ENCODE data around the gene C14orf180. TPM values are rescaled to one million over a fixed set of nuclear protein-coding genes. Genes with fewer than 3 reads are reported as not detected.

The C14orf180 gene
- polyA plus RNA-seq, 2 of the 4 experiments (the other 2 are of a cell fraction): not detected

DNA sequence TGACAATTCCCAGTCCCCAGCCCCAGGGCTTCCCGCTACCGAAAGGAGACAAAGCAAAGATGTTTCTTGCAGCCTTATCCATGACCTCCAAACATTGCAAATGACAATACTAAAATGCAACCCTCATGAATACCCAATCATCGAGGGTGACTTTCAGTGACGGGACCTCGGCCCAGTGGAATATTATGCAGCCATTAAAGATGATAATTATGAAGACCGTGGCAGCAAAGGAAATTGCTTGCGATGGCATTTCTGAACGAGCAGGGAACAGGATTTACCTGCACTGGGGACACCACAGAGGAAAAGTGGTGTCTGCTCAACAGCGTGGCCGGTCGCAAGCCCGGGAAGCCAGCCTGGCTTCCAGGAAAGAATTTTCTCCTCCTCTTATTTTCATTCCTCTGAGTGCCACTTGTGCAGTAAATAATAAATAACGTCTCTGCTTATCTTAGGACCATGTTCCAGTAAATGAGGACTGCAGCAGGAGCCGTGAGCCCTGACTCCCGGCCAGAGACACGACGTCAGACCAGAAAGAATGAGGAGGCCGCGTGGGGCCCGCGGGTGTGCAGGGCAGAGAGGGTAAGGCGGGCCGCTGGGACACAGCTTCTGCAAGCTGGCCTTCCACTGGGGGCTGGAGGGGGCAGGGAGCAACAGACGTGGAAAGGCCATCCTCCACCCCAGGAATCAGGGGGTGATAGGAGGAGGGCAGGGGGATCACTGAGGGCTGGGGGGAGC lies 6.6 kb downstream of the C14orf180 start (continued):
- TF ChIP-seq, protein P1, sequence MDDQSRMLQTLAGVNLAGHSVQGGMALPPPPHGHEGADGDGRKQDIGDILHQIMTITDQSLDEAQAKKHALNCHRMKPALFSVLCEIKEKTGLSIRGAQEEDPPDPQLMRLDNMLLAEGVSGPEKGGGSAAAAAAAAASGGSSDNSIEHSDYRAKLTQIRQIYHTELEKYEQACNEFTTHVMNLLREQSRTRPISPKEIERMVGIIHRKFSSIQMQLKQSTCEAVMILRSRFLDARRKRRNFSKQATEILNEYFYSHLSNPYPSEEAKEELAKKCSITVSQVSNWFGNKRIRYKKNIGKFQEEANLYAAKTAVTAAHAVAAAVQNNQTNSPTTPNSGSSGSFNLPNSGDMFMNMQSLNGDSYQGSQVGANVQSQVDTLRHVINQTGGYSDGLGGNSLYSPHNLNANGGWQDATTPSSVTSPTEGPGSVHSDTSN (IDR thresholded peaks at IDR 0.05): no peak

DNA sequence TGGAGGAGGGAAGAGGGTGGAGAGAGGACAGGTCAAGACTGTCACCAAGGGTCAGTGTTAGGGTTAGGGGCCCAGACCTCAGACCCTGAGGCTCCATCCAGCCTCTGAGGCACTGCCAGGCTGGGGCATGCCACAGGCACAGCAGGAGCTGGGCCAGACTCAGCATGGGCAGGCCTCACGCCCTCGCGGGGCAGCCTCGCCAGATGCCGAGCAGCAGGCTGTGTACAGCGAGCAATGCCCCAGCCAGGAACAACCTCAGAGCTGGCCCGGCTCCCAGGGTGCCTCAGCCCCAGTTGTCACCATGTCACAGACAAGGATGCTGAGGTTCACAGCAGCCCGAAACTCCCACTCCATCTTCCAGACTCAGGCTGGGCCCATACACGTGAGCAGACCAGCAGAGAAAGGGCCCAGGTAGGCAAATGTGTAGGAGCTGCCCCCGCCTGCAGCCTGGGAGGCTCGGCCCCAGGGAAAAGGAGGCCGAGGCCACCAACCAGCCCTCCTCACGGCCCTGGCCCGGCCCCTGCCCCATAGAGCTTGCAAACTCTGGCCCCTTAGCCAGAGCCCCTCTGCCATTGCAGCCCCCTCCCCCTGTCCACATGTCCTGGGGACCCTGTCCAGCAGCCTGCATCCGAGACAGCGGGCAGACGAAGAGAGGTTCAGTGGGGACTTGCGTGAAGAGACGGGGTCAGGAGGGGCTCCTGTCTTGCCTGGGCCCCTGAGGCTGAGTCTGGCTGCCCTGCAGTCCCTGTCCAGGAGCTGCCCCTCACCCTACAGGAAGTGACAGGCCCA lies 7.5 kb downstream of the C14orf180 start:
- DNase-seq (ENCODE audit: low read depth in 1 of 2, low spot score in 1 of 2) (no peak), FAIRE-seq (no peak), ATAC-seq (peak in 1 of 2 experiments; percentile 42; a peak in 2 of 6 replicates)
- Histone ChIP-seq H3K4me2 (no peak overlapping the region), H3K4me1 (no peaks in the 10 kb centered on the region), H3K9me3 (no peaks in the 10 kb centered on the region), H3K4me3 (no peak overlapping the region), H3K27ac (no peak overlapping the region)
- ChIA-PET CTCF (interaction anchor here (1.2 to 2.0 kb wide), 4 partner anchors 24 to 493 kb away, joined by 3 to 6 read pairs (median 4); no protein-coding TSS in a partner anchor), POLR2A (no interaction called here)
- no peak for TF ChIP-seq TP53 (CRISPR knock-in tag; IDR thresholded peaks at IDR 0.05)
- no peak for TF ChIP-seq FOSL2 (IDR thresholded peaks at IDR 0.05)
- TF ChIP-seq FOSL2 (CRISPR knock-in tag; IDR thresholded peaks at IDR 0.05): no peak
- TF ChIP-seq, protein P2, sequence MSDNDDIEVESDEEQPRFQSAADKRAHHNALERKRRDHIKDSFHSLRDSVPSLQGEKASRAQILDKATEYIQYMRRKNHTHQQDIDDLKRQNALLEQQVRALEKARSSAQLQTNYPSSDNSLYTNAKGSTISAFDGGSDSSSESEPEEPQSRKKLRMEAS (IDR thresholded peaks at IDR 0.05): no peak
- no peak for TF ChIP-seq MYC (IDR thresholded peaks at IDR 0.05; ENCODE audit: borderline replicate concordance, low read length)
- no peak for TF ChIP-seq NFE2L2 (conservative IDR thresholded peaks at IDR 0.05; ENCODE audit: low read length)
- TF ChIP-seq EHMT2 (IDR thresholded peaks at IDR 0.05; ENCODE audit: low read depth): no peak
- TF ChIP-seq HDAC2 (IDR thresholded peaks at IDR 0.05): no peak
- TF ChIP-seq POLR2AphosphoS2 (conservative IDR thresholded peaks at IDR 0.05; ENCODE audit: low read length): no peak
- TF ChIP-seq JUNB (IDR thresholded peaks at IDR 0.05): no peak
- no peak for TF ChIP-seq RAD21 (conservative IDR thresholded peaks at IDR 0.05 in 1 of 2, IDR thresholded peaks at IDR 0.05 in 1 of 2)
- no peak for TF ChIP-seq TFCP2L1 (CRISPR knock-in tag; IDR thresholded peaks at IDR 0.05)
- no peak for TF ChIP-seq SMC3 (IDR thresholded peaks at IDR 0.05)
- no peak for TF ChIP-seq HEYL (CRISPR knock-in tag; IDR thresholded peaks at IDR 0.05)
- WGBS (ENCODE audit: missing lambda C conversion rate): 68% methylated on average over 12 of the region's 19 CpGs

DNA sequence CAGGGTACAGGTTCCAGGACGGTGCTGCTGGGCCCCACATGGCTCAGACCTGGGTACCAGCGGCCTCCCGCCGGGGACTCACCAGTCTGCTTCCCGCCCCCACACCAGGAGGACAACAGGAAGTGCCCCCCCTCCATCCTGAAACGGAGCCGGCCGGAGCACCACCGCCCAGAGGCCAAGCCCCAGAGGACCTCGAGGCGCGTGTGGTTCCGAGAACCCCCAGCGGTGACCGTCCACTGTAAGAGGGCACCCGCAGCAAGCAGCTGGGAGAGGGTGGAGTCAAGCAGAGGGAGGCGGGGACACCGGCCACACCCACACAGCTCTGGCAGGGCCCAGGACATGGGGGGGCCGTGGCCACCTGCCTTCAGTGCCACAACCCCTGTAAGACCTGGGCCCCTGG lies 8.1 kb downstream of the C14orf180 start:
- CTCF ChIA-PET: interaction anchor here (1.2 to 2.0 kb wide), 4 partner anchors 24 to 493 kb away, joined by 3 to 6 read pairs (median 4); no protein-coding TSS in a partner anchor
- ATAC-seq: peak in 1 of 2 experiments; percentile 20; a peak in 2 of 6 replicates
- WGBS (ENCODE audit: missing lambda C conversion rate): 62% methylated on average over 15 of the region's 19 CpGs

More for the DNA sequence above, 8.1 kb downstream of the C14orf180 start:
- Histone ChIP-seq H3K27ac (no peak overlapping the region), H3K4me1 (no peaks in the 10 kb centered on the region), H3K4me3 (no peak overlapping the region), H3K9me3 (no peaks in the 10 kb centered on the region), H3K4me2 (no peak overlapping the region)
- no peak for DNase-seq (ENCODE audit: low read depth in 1 of 2, low spot score in 1 of 2)
- TF ChIP-seq, protein P3, sequence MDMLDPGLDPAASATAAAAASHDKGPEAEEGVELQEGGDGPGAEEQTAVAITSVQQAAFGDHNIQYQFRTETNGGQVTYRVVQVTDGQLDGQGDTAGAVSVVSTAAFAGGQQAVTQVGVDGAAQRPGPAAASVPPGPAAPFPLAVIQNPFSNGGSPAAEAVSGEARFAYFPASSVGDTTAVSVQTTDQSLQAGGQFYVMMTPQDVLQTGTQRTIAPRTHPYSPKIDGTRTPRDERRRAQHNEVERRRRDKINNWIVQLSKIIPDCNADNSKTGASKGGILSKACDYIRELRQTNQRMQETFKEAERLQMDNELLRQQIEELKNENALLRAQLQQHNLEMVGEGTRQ (IDR thresholded peaks at IDR 0.05): no peak
- no peak for TF ChIP-seq CBX2 (IDR thresholded peaks at IDR 0.05; ENCODE audit: borderline replicate concordance, low read depth)
- TF ChIP-seq, protein P1 (IDR thresholded peaks at IDR 0.05): no peak
- no peak for TF ChIP-seq EP300 (IDR thresholded peaks at IDR 0.05)
- no peak for TF ChIP-seq JUN (IDR thresholded peaks at IDR 0.05)
- TF ChIP-seq, protein P4, sequence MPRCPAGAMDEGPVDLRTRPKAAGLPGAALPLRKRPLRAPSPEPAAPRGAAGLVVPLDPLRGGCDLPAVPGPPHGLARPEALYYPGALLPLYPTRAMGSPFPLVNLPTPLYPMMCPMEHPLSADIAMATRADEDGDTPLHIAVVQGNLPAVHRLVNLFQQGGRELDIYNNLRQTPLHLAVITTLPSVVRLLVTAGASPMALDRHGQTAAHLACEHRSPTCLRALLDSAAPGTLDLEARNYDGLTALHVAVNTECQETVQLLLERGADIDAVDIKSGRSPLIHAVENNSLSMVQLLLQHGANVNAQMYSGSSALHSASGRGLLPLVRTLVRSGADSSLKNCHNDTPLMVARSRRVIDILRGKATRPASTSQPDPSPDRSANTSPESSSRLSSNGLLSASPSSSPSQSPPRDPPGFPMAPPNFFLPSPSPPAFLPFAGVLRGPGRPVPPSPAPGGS (IDR thresholded peaks at IDR 0.05): no peak
- TF ChIP-seq, protein P5, sequence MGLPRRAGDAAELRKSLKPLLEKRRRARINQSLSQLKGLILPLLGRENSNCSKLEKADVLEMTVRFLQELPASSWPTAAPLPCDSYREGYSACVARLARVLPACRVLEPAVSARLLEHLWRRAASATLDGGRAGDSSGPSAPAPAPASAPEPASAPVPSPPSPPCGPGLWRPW (IDR thresholded peaks at IDR 0.05): no peak
- no peak for TF ChIP-seq HOXB13 (CRISPR knock-in tag; IDR thresholded peaks at IDR 0.05; ENCODE audit: low read depth)
- no peak for TF ChIP-seq TP53 (CRISPR knock-in tag; IDR thresholded peaks at IDR 0.05)
- TF ChIP-seq RCOR1 (IDR thresholded peaks at IDR 0.05; ENCODE audit: low read depth, low read length): no peak
- TF ChIP-seq, protein P6, sequence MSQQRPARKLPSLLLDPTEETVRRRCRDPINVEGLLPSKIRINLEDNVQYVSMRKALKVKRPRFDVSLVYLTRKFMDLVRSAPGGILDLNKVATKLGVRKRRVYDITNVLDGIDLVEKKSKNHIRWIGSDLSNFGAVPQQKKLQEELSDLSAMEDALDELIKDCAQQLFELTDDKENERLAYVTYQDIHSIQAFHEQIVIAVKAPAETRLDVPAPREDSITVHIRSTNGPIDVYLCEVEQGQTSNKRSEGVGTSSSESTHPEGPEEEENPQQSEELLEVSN (IDR thresholded peaks at IDR 0.05; ENCODE audit: borderline replicate concordance, low read depth): no peak
- TF ChIP-seq BHLHE40 (IDR thresholded peaks at IDR 0.05; ENCODE audit: low read depth, low read length): no peak
- TF ChIP-seq ZFP36 (IDR thresholded peaks at IDR 0.05; ENCODE audit: borderline replicate concordance, partially characterized antibody): no peak
- no peak for TF ChIP-seq HEYL (CRISPR knock-in tag; IDR thresholded peaks at IDR 0.05)
- TF ChIP-seq KDM1A (IDR thresholded peaks at IDR 0.05; ENCODE audit: low read depth): no peak
- TF ChIP-seq CEBPB (IDR thresholded peaks at IDR 0.05): no peak
- FAIRE-seq: no peak
- POLR2A ChIA-PET: no interaction called here
